H1 (cell line): Measurements from ENCODE around the gene ADGRB3. TPM values are rescaled to one million over a fixed set of nuclear protein-coding genes. Genes with fewer than 3 reads are reported as not detected.
A peak's percentile ranks its signal among the peaks of the same experiment; 100 is the strongest.
"Not testable (repeated sequence)": the region's sequence is repeated elsewhere in the genome, so short reads cannot be mapped to it uniquely, and the experiment has no call there.

Experiments used
- CTCF ChIA-PET: fragments of 300-600 bp; sonication (Branson Sonifier 250); formaldehyde crosslinking; loops from one replicate; lab custom pipeline; 2021; ENCODE audit not compliant: partially characterized antibody; lab: Charles Lee
- POLR2A ChIA-PET: fragments of 300-600 bp; sonication (Branson Sonifier 250); formaldehyde crosslinking; loops from one replicate; lab custom pipeline; 2021; ENCODE audit warnings: inconsistent platforms; ENCODE audit not compliant: partially characterized antibody; lab: Charles Lee
- DNase-seq, 2 experiments: peaks; one replicate each; pipeline versions ENCODE4 v3.0.0 to v3.0.0-alpha.2; 2010 to 2022; ENCODE audit warnings: low spot score in 2 of 2, low read depth in 1 of 2, mixed read lengths in 1 of 2
- FAIRE-seq: peaks from 2 replicates; lab custom pipeline; 2011; peaks lifted over from hg19 to GRCh38; lab: Jason Lieb, UNC
- H2AFZ ChIP-seq: 2 replicates; pipeline ENCODE4 v1.8.1; 2012; ENCODE audit warnings: low read length, inconsistent platforms
- H2AK5ac ChIP-seq: 2 replicates; pipeline ENCODE4 v1.6.1; 2013; ENCODE audit warnings: low read depth, low read length
- H2BK120ac ChIP-seq: replicated peaks from 2 replicates; pipeline ENCODE3; 2013; ENCODE audit warnings: low read depth, low read length, inconsistent platforms
- H2BK12ac ChIP-seq: 2 replicates; pipeline ENCODE4 v1.6.1; 2013; ENCODE audit warnings: low read depth, low read length
- H2BK15ac ChIP-seq: 2 replicates; pipeline ENCODE4 v1.6.1; 2013; ENCODE audit warnings: low read length
- H2BK20ac ChIP-seq: 2 replicates; pipeline ENCODE4 v1.6.1; 2013; ENCODE audit warnings: low read length
- H2BK5ac ChIP-seq: 2 replicates; pipeline ENCODE4 v1.6.1; 2013; ENCODE audit warnings: low read depth, low read length
- H3K14ac ChIP-seq: 2 replicates; pipeline ENCODE4 v1.6.1; 2013; ENCODE audit warnings: inconsistent platforms; ENCODE audit not compliant: insufficient read length
- H3K18ac ChIP-seq: 2 replicates; pipeline ENCODE4 v1.6.1; 2013; ENCODE audit warnings: low read length; ENCODE audit errors: extremely low read depth
- H3K23ac ChIP-seq: 2 replicates; pipeline ENCODE4 v1.6.1; 2013; ENCODE audit warnings: inconsistent platforms; ENCODE audit not compliant: insufficient read length
- H3K23me2 ChIP-seq: 2 replicates; pipeline ENCODE4 v1.6.1; 2013; ENCODE audit warnings: low read depth, low read length
- H3K27ac ChIP-seq: 2 replicates; pipeline ENCODE4 v1.6.1; 2011; ENCODE audit warnings: low read depth, low read length, inconsistent platforms
- H3K27me3 ChIP-seq, 4 experiments: replicated peaks in 1 of 4; 1 replicate in 1 of 4; 2 replicates in 3 of 4; pipeline versions ENCODE4 v1.6.1 to v1.8.1; 2011 to 2013; ENCODE audit warnings: low read length in 3 of 4, mild to moderate bottlenecking in 3 of 4, inconsistent platforms in 2 of 4, mixed read lengths in 2 of 4, moderate library complexity in 1 of 4; ENCODE audit not compliant: control insufficient read depth in 3 of 4, insufficient read depth in 3 of 4; ENCODE audit errors: extremely low read depth in 1 of 4
- H3K36me3 ChIP-seq, 4 experiments: 2 replicates each; pipeline versions ENCODE4 v1.6.1 to v1.8.1; 2011 to 2013; ENCODE audit warnings: mild to moderate bottlenecking in 4 of 4, low read length in 3 of 4, moderate library complexity in 2 of 4, control low read depth in 1 of 4, inconsistent platforms in 1 of 4; ENCODE audit not compliant: insufficient read depth in 4 of 4, control insufficient read depth in 2 of 4
- H3K4ac ChIP-seq: replicated peaks from 2 replicates; pipeline ENCODE3; 2013; ENCODE audit warnings: low read length, low read depth, mixed read lengths, inconsistent platforms; ENCODE audit not compliant: insufficient read length
- H3K4me1 ChIP-seq, 4 experiments: replicated peaks in 1 of 4; 1 replicate in 1 of 4; 2 replicates in 3 of 4; pipeline versions ENCODE4 v1.6.1 to v1.8.1; 2011 to 2013; ENCODE audit warnings: low read length in 3 of 4, inconsistent platforms in 2 of 4, mixed read lengths in 1 of 4; ENCODE audit not compliant: insufficient read depth in 4 of 4, control insufficient read depth in 3 of 4
- H3K4me2 ChIP-seq, 2 experiments: 2 replicates each; pipeline versions ENCODE4 v1.6.1 to v1.8.1; 2011 to 2013; ENCODE audit warnings: low read depth in 2 of 2, low read length in 2 of 2, control low read depth in 1 of 2, inconsistent platforms in 1 of 2, mild to moderate bottlenecking in 1 of 2; ENCODE audit not compliant: insufficient read depth in 1 of 2
- H3K4me3 ChIP-seq, 4 experiments: fragments of 200-600, 300-600 bp in 1 of 4; sonication (generic), shearing (Covaris generic), sonication (Bioruptor Twin) in 1 of 4; 2 replicates each; pipeline versions ENCODE4 v1.5.1 to v1.8.1; 2011 to 2016; ENCODE audit warnings: low read length in 4 of 4, low read depth in 3 of 4, control low read depth in 2 of 4, inconsistent platforms in 2 of 4, mild to moderate bottlenecking in 2 of 4, mixed read lengths in 1 of 4, moderate library complexity in 1 of 4; ENCODE audit not compliant: insufficient read depth in 2 of 4; ENCODE audit errors: extremely low read depth in 1 of 4
- H3K56ac ChIP-seq: replicated peaks from 2 replicates; pipeline ENCODE3; 2013; ENCODE audit warnings: low read depth, mild to moderate bottlenecking, mixed read lengths, low read length, inconsistent platforms; ENCODE audit not compliant: insufficient read length
- H3K79me1 ChIP-seq: 2 replicates; pipeline ENCODE4 v1.6.1; 2013; ENCODE audit warnings: low read depth, low read length, control low read depth
- H3K79me2 ChIP-seq, 2 experiments: 2 replicates each; pipeline versions ENCODE4 v1.6.1 to v1.8.1; 2012 to 2013; ENCODE audit warnings: low read length in 2 of 2, mild to moderate bottlenecking in 2 of 2, inconsistent platforms in 1 of 2; ENCODE audit not compliant: insufficient read depth in 2 of 2, control insufficient read depth in 1 of 2
- H3K9ac ChIP-seq, 4 experiments: replicated peaks in 1 of 4; 1 replicate in 1 of 4; 2 replicates in 3 of 4; pipeline versions ENCODE4 v1.6.1 to v1.8.1; 2011 to 2013; ENCODE audit warnings: low read depth in 3 of 4, low read length in 3 of 4, control low read depth in 2 of 4, mild to moderate bottlenecking in 2 of 4, moderate library complexity in 2 of 4, inconsistent platforms in 1 of 4; ENCODE audit errors: extremely low read depth in 1 of 4
- H3K9me3 ChIP-seq, 2 experiments: 2 replicates each; pipeline versions ENCODE4 v1.6.1 to v1.8.1; 2012 to 2013; ENCODE audit warnings: mild to moderate bottlenecking in 2 of 2, moderate library complexity in 2 of 2, control low read depth in 1 of 2, inconsistent platforms in 1 of 2, low read depth in 1 of 2, low read length in 1 of 2, mixed read lengths in 1 of 2; ENCODE audit not compliant: insufficient read depth in 2 of 2
- H4K20me1 ChIP-seq, 2 experiments: replicated peaks in 1 of 2; 2 replicates each; pipeline versions ENCODE3 to v1.8.1; 2011 to 2013; ENCODE audit warnings: inconsistent platforms in 2 of 2, low read length in 2 of 2, mild to moderate bottlenecking in 1 of 2; ENCODE audit not compliant: insufficient read depth in 2 of 2, control insufficient read depth in 1 of 2
- H4K5ac ChIP-seq: 2 replicates; pipeline ENCODE4 v1.6.1; 2013; ENCODE audit warnings: low read length, low read depth, mixed read lengths, inconsistent platforms; ENCODE audit not compliant: insufficient read length
- H4K8ac ChIP-seq: 2 replicates; pipeline ENCODE4 v1.8.0; 2013; ENCODE audit warnings: mild to moderate bottlenecking, moderate library complexity, low read length, inconsistent platforms; ENCODE audit not compliant: insufficient read depth; ENCODE audit errors: extremely low read depth
- H4K91ac ChIP-seq: replicated peaks from 2 replicates; pipeline ENCODE3; 2013; ENCODE audit warnings: low read length, mixed read lengths, inconsistent platforms; ENCODE audit not compliant: insufficient read length
- NANOG ChIP-seq: IDR thresholded peaks from 2 replicates; pipeline ENCODE4 v1.6.1; 2011; ENCODE audit warnings: low read length, low read depth, mild to moderate bottlenecking, inconsistent platforms; ENCODE audit not compliant: insufficient read depth, poor library complexity, severe bottlenecking
- WGBS, 2 experiments: shearing (Covaris generic) in 1 of 2; methylation state at CpG; one replicate each; pipeline versions ENCODE4 v1.1.6 to v1.1.7; 2013 to 2015; ENCODE audit warnings: low lambda C conversion rate in 2 of 2, mixed read lengths in 2 of 2, inconsistent platforms in 1 of 2, low coverage in 1 of 2, missing lambda C conversion rate in 1 of 2; ENCODE audit not compliant: insufficient replicate concordance in 2 of 2, insufficient coverage in 1 of 2, insufficient read length in 1 of 2; ENCODE audit errors: extremely low coverage in 1 of 2, missing lambda C conversion rate in 1 of 2; 5-methylcytosine and 5-hydroxymethylcytosine counted together
- polyA plus RNA-seq, 7 experiments: library from polyadenylated mRNA; depleted of rRNA in 3 of 7; stranded (reverse) in 5 of 7; unstranded in 2 of 7; fragments of >200 nt in 5 of 7; fragments of 200-250 nt in 2 of 7; gene quantifications; 1 replicate in 5 of 7; 2 replicates in 1 of 7; 4 replicates in 1 of 7; pipeline versions ENCODE4 v1.2.1 to v1.2.3, GENCODE V29; 2011 to 2013; ENCODE audit warnings: missing spikeins in 2 of 7, mixed read lengths in 2 of 7
- total RNA-seq: library from RNA; stranded (reverse); fragmentation: NEBNext Ultra II Directional; extraction: Animal tissue kit (Norgen Biotek cat#: 25700); gene quantifications from 2 replicates; pipeline ENCODE4 v1.2.1, GENCODE V29; 2021

Gene ADGRB3
- total and polyA plus RNA-seq, 2 of the 8 experiments (the other 6 are each of a cell fraction or from before 2014, with no cell fraction given) = 0.35 to 1.2 TPM

GRCh38 chr6:68790128-68790527 lies 155.0 kb downstream of the ADGRB3 start:
- H4K5ac ChIP-seq, POLR2A ChIA-PET, H3K9ac ChIP-seq, H3K4me2 ChIP-seq, H4K20me1 ChIP-seq, H2BK12ac ChIP-seq, H3K9me3 ChIP-seq, H2AFZ ChIP-seq, CTCF ChIA-PET, H3K4me1 ChIP-seq, H3K27me3 ChIP-seq, H3K56ac ChIP-seq, H3K36me3 ChIP-seq, H3K79me1 ChIP-seq, H3K23ac ChIP-seq, H2BK15ac ChIP-seq, H3K79me2 ChIP-seq, H3K4ac ChIP-seq, H2BK5ac ChIP-seq, FAIRE-seq, H3K18ac ChIP-seq, H2BK20ac ChIP-seq, H3K4me3 ChIP-seq, H2AK5ac ChIP-seq, H3K27ac ChIP-seq, H3K23me2 ChIP-seq, H4K91ac ChIP-seq, H4K8ac ChIP-seq, H3K14ac ChIP-seq, H2BK120ac ChIP-seq: not testable (repeated sequence)
- peak; percentile 36 to 54 for DNase-seq
- WGBS, 2 experiments = 70% methylated on average over 5 of the region's 6 CpGs; no CpG with 5 or more reads in 1 of the 2 experiments
- peak; percentile 15 for TF ChIP-seq NANOG
